ENCODE results near the gene ZFYVE16.

Gene ZFYVE16

GRCh38 chr5:80407735-80408483, at the start of gene ZFYVE16:
Gene ZFYVE16 (plus strand): TSS chr5:80408064. CDS start chr5:80434148, 26,084 bp downstream.
- TF ChIP-seq, protein P1, sequence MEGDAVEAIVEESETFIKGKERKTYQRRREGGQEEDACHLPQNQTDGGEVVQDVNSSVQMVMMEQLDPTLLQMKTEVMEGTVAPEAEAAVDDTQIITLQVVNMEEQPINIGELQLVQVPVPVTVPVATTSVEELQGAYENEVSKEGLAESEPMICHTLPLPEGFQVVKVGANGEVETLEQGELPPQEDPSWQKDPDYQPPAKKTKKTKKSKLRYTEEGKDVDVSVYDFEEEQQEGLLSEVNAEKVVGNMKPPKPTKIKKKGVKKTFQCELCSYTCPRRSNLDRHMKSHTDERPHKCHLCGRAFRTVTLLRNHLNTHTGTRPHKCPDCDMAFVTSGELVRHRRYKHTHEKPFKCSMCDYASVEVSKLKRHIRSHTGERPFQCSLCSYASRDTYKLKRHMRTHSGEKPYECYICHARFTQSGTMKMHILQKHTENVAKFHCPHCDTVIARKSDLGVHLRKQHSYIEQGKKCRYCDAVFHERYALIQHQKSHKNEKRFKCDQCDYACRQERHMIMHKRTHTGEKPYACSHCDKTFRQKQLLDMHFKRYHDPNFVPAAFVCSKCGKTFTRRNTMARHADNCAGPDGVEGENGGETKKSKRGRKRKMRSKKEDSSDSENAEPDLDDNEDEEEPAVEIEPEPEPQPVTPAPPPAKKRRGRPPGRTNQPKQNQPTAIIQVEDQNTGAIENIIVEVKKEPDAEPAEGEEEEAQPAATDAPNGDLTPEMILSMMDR (conservative IDR thresholded peaks at IDR 0.05), result peak; percentile 48
- H3K27ac ChIP-seq, result peak within 1 kb of the TSS; percentile 86

DNA sequence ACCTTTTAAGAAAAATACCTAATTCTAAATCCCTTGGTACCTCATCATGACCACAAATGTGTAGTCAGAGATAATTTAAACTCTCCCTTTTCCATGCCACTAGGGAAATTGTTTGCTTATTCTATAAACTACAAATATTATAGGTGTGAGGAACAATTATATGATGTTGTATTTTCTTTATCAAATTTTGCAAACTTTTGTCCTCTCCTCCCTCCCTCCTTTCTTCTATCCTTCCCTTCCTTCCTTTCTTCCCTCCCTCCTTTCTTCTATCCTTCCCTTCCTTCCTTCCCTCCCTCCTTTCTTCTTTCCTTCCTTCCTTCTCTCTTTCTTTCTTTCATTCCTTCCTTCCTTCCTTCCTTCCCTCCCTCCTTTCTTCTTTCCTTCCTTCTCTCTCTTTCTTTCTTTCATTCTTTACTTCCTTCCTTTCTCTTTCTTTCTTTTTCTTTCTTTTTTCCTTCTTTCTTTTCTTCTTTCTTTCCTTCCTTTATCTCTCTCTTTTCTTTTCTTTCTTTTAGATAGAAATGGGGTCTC, 46.9 kb upstream of the ZFYVE16 start:
- TF ChIP-seq, protein P1 (conservative IDR thresholded peaks at IDR 0.05), result no peak

GRCh38 chr5:80364892-80365291, 43.0 kb upstream of the ZFYVE16 start:
- TF ChIP-seq, protein P1 (conservative IDR thresholded peaks at IDR 0.05), result no peak

More for the DNA sequence above, 46.9 kb upstream of the ZFYVE16 start:
- no peak overlapping the region for H3K27ac ChIP-seq

GRCh38 chr5:80368661-80369480, 39.0 kb upstream of the ZFYVE16 start:
- TF ChIP-seq, protein P1 (conservative IDR thresholded peaks at IDR 0.05), result no peak
- no peak overlapping the region for H3K27ac ChIP-seq

More at GRCh38 chr5:80364892-80365291, 43.0 kb upstream of the ZFYVE16 start:
- no peak overlapping the region for H3K27ac ChIP-seq

- no peak overlapping the region for H3K27ac ChIP-seq
- TF ChIP-seq, protein P1 (conservative IDR thresholded peaks at IDR 0.05), result no peak
Observed at GRCh38 chr5:80369521-80369920, 38.3 kb upstream of the ZFYVE16 start.

- TF ChIP-seq, protein P1 (conservative IDR thresholded peaks at IDR 0.05), result no peak
Observed at GRCh38 chr5:80370390-80370789, 37.5 kb upstream of the ZFYVE16 start.

DNA sequence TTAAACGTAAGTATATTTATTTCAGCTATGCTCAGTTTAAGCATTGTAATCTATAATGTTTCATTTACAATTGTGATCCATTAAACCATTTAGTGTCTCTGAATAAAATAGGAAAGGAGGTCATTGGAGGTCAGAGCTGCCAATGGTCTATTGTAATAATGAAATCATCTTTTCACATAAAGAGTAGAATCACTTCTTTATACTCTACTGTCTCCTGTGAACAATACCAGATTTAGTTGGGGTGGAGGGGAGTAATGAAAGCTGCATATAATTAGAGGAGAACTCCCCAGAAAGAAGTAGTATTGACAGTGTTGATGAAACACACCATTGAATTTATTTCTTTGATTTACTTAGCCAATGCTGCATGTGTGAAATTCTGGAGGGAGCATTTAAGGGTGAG, 35.1 kb upstream of the ZFYVE16 start:
- H3K27ac ChIP-seq, result no peak overlapping the region
- TF ChIP-seq, protein P1 (conservative IDR thresholded peaks at IDR 0.05), result no peak

More at GRCh38 chr5:80370390-80370789, 37.5 kb upstream of the ZFYVE16 start:
- no peak overlapping the region for H3K27ac ChIP-seq

Data from VCaP (cell line).